GM12872 (cell line): ENCODE results near the gene JAZF1.

Experiments
- CTCF ChIP-seq: IDR thresholded peaks from 3 replicates; pipeline ENCODE4 v1.5.1; 2011; ENCODE audit warnings: low read depth, mild to moderate bottlenecking, low read length, moderate library complexity; ENCODE audit not compliant: insufficient read depth

The JAZF1 gene

GRCh38 chr7:28126410-28127041 lies 54.1 kb downstream of the JAZF1 start:
- TF ChIP-seq CTCF, result no peak

GRCh38 chr7:28125431-28126409 lies 54.9 kb downstream of the JAZF1 start:
- TF ChIP-seq CTCF, result no peak

GRCh38 chr7:28124413-28124812 lies 56.2 kb downstream of the JAZF1 start:
- TF ChIP-seq CTCF, result no peak

GRCh38 chr7:28123752-28124151 lies 56.8 kb downstream of the JAZF1 start:
- no peak for TF ChIP-seq CTCF

- no peak for TF ChIP-seq CTCF
These were observed 59.1 kb downstream of the JAZF1 start for GRCh38 chr7:28121496-28121895.

- TF ChIP-seq CTCF, result no peak
These were observed 64.6 kb downstream of the JAZF1 start for GRCh38 chr7:28116041-28116440.

- TF ChIP-seq CTCF, result no peak
These were observed 65.3 kb downstream of the JAZF1 start for GRCh38 chr7:28115261-28115660.
